ENCODE results near the gene RAB44.
"Not testable (repeated sequence)": the region's sequence is repeated elsewhere in the genome, so short reads cannot be mapped to it uniquely, and the experiment has no call there.

RAB44 gene

DNA sequence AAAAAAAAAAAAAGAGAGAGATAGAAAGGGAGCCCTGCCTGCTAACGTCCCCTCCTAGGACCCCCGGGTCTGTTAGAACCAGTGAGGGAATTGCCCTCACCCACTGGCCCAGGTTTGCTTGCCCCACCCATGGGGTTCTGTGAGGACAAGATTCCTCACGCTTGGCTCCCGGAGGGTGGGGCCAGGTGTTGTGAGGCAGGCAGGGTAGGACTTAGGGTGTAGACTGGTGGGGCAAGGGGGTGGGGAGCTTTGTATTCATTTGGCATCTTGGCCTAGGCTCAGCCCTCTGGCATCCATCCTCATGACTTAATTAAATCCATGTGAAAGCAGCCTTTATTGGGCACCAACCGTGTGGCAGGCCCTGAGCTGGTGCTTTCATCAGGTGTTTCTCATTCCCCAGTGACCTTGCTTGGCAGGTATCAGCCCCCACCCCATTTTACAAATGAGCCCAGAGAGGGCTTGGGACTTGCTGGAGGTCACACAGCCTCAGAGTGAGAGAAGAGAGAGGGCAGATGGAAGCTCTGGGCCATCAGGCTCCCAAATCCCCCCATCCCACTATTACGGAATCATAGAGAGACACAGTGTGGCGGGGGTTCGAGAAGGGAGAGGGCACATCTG lies 19.0 kb downstream of the RAB44 start:
- DNase-seq: no peak

- no peak for DNase-seq
Measured at GRCh38 chr6:36717231-36717825, 19.7 kb downstream of the RAB44 start.

DNA sequence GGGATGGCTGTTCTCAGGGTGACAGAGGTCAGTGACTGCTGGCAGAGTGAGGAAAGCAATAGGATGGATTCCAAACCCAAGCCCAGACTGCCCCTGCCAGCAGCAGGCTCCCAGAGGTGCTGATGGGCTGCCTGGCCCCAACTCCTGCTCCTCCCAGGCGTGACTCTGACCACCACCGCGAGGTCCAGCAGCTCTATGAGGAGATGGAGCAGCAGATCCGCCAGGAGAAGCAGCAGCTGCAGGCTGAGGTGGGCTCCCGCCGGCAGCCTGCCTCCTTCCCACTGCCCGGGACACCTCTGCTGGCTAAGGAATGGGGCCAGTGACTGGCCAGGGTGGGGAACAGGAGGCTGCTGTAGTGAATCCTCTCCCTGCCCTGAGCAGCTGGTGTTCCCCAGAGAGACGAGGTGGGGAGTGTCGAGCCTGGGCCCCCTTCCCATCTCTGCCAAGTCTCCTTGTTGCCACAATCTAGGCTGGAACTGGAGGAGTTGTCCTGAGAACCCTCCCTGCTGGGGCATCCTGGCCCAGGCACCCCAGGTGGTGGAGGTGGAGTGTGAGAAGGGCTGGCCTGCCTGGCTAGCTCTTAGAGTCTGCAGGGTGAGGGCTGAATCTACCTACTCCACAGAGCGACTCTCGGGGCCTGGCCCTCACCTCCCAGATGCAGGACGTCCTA lies 20.4 kb downstream of the RAB44 start:
- no peak for DNase-seq

GRCh38 chr6:36718560-36718959 lies 20.9 kb downstream of the RAB44 start:
- DNase-seq: no peak

- no peak for DNase-seq
Measured at GRCh38 chr6:36719126-36719525, 21.5 kb downstream of the RAB44 start.

GRCh38 chr6:36720251-36721141 lies 22.9 kb downstream of the RAB44 start:
- DNase-seq: no peak

DNA sequence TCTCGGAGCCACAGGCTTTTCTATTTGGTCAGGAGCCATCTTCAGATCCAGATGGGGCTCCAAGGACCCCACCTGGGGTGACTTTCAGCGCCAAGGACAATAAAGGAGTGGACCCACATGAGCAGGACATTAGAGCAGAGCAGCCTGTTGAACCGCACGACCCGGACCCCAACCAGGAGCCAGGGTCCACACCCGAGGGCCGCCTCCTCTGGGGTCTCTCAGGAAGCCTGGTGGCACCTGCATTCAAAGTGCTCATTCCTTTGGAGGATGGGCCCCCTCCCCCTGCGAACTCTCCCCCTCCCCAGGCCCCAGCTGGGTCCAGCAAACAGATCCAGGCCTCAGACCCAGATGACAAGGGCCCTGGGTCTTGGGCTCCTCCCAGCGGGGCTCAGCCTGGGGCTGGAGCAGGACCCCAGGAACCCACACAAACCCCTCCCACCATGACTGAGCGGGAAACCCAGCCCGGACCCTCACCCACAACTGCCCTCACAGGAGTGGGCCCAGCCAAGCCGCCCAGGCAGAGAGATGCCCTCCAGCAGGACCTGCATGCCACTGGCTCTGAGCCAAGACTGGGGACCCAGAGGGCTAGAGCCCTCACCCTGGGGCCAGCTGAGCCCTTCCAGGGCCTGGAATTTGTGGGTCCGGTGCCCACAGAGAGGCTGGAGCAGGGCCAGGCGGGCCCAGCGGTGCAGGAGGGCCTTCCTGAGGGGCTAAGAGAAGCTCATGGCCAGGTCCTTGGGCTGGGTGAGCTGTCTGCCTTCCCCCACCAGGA lies 23.9 kb downstream of the RAB44 start:
- no peak for DNase-seq

DNA sequence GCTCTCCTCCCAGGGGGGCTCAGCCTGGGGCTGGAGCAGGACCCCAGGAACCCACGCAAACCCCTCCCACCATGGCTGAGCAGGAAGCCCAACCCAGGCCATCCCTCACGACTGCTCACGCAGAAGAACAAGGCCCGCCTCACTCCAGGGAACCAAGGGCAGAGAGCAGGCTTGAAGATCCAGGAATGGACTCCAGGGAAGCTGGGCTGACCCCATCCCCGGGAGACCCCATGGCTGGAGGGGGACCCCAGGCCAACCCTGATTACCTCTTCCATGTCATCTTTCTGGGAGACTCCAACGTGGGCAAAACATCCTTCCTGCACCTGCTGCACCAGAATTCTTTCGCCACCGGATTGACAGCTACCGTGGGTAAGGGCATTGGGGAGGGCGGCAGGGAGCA lies 24.7 kb downstream of the RAB44 start:
- no peak for DNase-seq

DNA sequence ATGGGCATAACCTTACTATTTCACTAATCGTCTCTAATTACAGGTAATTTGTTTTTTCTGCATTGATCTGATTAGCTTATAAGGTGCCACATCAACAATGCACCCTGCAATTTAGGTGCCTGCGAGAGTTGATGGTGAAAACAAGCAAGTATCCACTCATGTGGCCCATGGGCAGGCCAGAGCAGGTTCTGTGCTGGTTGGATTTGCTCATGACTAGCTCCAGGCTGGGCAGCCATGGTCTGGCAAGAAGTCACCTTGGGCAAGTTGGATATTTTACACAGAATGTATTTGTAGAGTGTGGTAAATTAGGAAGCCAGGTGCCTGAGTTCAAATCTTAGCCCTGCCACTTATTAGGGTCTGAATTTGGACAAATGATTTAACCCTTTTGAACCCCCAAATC lies 25.3 kb downstream of the RAB44 start:
- DNase-seq: no peak

DNA sequence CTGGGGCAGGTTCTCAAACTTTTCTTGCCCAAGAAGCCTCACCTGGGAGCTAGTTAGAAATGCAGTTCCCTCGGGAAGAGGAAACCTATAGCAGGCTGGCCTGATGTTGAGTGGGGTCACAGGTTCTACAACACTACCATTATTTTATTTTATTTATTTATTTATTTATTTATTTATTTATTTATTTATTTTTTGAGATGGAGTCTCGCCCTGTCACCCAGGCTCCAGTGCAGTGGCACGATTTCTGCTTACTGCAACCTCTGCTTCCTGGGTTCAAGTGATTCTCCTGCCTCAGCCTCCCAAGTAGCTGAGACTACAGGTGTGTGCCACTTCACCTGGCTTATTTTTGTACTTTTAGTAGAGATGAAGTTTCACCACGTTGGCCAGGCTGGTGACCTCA lies 26.4 kb downstream of the RAB44 start:
- not testable (repeated sequence) for DNase-seq

GRCh38 chr6:36724514-36725390 lies 27.1 kb downstream of the RAB44 start:
- DNase-seq: peak; percentile 69

- no peak for DNase-seq
Measured at GRCh38 chr6:36725581-36725980, 28.0 kb downstream of the RAB44 start.

GRCh38 chr6:36727505-36728021 lies 29.9 kb downstream of the RAB44 start:
- peak; percentile 11 for DNase-seq

DNA sequence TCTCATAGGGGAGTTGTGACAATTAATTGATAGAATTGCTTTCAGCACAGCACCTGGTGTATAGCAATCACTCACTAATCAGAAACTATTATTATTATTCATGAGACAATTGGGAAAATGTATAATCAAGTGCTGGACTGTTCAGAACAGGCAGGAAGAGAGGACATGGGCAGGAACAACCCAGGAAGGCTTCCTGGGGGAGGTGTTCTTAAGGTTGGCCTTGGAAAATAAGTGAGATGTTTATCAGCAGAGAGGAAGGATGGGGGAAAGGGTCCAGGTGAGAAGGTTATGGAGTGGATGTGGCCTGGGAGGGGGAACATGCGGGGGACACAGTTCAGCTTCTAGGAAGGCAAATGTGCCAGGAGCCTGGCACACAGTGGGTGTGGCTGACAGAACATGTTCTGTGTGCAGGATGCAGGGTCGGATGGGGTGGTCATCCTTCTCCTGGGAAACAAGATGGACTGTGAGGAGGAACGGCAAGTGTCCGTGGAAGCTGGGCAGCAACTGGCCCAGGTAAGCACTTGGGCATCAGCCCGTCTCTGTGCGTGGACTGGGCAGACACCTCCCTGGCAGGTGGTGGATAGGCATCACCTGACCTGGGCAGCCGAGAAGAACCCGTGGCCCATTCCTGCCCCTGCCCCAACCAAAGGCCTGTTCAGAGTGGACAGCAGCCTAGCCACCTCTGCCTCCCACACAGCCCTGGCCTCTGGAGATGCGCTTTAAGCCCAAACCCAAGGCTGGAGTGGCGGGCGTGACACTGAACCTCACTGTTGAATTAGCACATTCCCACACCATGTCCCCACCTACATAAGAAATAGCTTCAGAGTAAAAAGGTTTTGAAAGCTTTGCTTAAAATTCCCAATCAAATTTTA lies 30.9 kb downstream of the RAB44 start:
- DNase-seq: no peak

- no peak for DNase-seq
Measured at GRCh38 chr6:36729161-36729524, 31.5 kb downstream of the RAB44 start.

DNA sequence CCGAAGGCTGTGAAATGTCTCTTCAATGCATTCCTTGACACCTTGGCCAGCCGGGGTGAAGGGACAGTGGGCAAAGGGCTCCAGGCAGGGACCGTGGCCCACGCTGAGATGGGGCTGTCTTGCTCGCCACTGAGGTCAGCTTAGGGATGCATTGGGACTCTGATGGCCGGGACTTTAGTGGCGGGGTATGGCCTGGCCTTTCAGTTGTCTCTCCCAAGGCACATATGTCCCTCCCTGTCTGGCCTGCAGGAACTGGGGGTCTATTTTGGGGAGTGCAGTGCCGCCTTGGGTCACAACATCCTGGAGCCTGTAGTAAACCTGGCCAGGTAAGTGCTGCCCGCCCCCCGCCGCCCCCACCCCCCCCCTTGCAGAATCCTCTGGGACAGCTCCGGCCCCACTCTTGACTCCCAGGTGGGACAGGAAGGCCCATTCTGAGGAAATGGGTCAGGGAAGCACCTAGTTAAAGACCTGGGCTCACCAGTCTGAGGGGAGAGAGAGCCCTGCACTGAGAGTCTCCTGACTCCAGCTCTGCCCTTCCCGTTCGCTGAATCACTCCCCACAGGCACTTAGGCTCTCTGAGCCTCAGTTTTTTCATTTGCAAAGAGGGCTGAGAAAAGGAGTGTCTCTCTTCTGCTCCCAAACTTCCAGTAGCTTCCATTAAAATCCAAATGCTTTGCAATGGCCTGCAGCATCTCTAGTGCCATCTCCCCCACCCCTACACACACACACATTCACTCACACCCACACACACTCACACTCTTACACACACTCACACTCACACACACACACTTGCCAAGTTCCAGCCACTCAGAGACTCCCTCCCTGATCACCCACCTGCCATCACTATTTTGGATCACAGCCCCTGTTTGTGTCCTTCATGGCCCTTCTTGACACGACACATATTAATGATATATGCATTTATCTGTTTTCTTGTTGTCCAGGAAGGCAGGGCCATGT lies 33.1 kb downstream of the RAB44 start:
- DNase-seq: no peak

GRCh38 chr6:36731622-36732310 lies 34.1 kb downstream of the RAB44 start:
- no peak for DNase-seq

DNA sequence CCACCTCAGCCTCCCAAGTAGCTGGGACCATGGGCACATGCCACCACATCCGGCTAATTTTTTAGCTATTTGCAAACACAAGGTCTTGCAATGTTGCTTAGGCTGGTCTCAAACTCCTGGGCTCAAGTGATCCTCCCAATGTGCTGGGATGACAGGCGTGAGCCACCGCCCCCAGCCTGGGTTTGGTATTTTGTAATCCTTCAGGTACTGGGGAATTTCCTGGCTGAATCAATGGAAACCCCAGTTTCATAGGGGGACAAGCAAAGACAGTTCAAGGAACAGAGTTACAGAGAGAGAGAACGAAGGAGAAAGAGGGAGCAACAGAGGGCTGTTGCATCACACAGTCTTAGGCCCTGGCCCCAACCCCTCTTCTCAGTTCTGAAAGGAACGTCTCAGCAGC lies 35.7 kb downstream of the RAB44 start:
- DNase-seq: no peak
